Measurements from ENCODE around the gene AQP2.

- no peak for TF ChIP-seq CTCF (IDR thresholded peaks at IDR 0.05)
- TF ChIP-seq POLR2AphosphoS5 (IDR thresholded peaks at IDR 0.05) = no peak
- no peak for TF ChIP-seq POLR2A (IDR thresholded peaks at IDR 0.05)
Observed at GRCh38 chr12:50003595-50003994, 53.1 kb downstream of the AQP2 start.
